ENCODE results near the gene ATP11A. TPM values are rescaled to one million over a fixed set of nuclear protein-coding genes. Genes with fewer than 3 reads are reported as not detected.

Gene ATP11A
- total RNA-seq, 3 donors from 2014 or later, result 15.5 to 28.7 (median 19.4) TPM

DNA sequence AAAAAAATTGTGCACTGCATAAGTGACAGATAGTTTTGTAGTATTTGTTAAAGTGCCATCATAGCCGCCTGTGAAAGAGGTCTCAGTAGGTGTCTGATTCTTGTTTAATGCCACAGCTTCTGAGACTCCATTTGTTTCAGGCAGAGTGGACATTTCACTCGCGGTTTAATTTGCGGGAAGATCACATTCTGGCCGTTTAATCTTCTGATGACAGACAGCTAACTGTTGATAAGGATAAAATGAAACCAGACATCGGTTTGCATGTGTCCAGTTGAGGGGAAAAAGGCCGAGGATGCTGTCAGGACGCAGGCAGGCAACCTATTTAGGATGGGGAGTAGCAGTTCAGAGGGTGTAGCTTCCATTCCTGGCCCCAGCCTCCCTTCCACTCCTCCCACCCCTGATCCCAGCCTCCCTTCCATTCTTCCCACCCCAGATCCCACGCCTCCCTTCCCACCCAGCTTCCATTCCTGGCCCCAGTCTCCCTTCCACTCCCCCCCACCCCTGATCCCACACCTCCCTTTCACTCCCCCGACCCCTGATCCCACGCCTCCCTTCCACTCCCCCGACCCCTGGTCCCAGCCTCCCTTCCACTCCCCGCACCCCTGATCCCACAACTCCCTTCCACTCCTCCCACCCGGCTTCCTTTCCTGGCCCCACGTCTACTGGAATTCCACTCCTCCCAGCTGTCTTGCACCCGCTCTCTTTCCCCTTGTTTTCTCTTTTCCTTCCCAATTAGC, 23.8 kb downstream of the ATP11A start:
- H3K36me3 ChIP-seq (ENCODE audit: low read depth), result no peaks in the 10 kb centered on the region
- H3K4me3 ChIP-seq, result no peak overlapping the region
- TF ChIP-seq, protein P1, sequence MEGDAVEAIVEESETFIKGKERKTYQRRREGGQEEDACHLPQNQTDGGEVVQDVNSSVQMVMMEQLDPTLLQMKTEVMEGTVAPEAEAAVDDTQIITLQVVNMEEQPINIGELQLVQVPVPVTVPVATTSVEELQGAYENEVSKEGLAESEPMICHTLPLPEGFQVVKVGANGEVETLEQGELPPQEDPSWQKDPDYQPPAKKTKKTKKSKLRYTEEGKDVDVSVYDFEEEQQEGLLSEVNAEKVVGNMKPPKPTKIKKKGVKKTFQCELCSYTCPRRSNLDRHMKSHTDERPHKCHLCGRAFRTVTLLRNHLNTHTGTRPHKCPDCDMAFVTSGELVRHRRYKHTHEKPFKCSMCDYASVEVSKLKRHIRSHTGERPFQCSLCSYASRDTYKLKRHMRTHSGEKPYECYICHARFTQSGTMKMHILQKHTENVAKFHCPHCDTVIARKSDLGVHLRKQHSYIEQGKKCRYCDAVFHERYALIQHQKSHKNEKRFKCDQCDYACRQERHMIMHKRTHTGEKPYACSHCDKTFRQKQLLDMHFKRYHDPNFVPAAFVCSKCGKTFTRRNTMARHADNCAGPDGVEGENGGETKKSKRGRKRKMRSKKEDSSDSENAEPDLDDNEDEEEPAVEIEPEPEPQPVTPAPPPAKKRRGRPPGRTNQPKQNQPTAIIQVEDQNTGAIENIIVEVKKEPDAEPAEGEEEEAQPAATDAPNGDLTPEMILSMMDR (IDR thresholded peaks at IDR 0.05), result no peak
- ATAC-seq, result no peak
- peaks cover 7% of the 10 kb centered on the region for H3K4me1 ChIP-seq (ENCODE audit: low read depth)
- no peak for DNase-seq
- no peaks in the 10 kb centered on the region for H3K9me3 ChIP-seq
- intact Hi-C loops (cut with DNase I, micrococcal nuclease), result no loop called here

DNA sequence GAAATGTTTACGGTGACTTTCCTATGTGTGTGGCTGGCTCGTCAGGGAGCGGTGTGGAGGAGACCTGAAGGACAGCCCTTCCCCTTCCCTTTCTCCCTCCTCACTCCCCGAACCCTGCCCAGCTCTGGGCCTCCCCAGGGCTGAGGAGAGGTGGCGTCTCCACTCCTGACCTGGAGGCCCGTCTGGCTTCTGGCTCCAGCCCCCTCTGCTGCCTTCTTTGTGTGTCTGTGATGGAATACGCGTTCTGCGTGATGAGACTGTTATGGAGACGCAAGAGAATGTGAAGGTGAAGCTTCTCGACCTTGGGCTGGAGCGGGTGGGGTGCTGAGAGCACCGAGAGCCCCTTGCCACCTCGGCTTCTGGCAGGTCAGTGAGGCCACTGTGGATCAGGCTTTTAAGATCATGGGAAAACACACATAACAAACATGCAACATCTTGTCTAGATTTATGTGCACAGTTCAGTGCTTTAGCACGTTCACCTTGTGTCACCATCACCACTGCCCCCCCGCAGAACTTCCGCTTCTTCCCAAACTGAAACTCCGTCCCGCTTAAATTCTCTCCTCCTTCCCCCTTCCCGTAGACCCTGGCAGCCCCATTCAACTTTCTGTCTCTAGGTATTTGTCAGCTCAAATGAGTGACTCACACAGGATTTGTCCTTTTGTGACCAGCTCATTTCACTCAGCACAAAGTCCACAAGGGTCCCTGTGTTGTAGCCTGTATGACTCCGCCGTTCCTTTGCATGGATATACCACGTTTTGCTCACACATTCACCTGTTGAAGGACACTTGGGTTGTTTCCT, 24.7 kb downstream of the ATP11A start:
- no peak overlapping the region for H3K4me3 ChIP-seq
- ATAC-seq, result no peak
- TF ChIP-seq, protein P1 (IDR thresholded peaks at IDR 0.05), result no peak
- intact Hi-C loops (cut with DNase I, micrococcal nuclease), result no loop called here
- no peaks in the 10 kb centered on the region for H3K9me3 ChIP-seq
- no peak for DNase-seq
- H3K4me1 ChIP-seq (ENCODE audit: low read depth), result peaks cover 7% of the 10 kb centered on the region
- H3K36me3 ChIP-seq (ENCODE audit: low read depth), result no peaks in the 10 kb centered on the region

DNA sequence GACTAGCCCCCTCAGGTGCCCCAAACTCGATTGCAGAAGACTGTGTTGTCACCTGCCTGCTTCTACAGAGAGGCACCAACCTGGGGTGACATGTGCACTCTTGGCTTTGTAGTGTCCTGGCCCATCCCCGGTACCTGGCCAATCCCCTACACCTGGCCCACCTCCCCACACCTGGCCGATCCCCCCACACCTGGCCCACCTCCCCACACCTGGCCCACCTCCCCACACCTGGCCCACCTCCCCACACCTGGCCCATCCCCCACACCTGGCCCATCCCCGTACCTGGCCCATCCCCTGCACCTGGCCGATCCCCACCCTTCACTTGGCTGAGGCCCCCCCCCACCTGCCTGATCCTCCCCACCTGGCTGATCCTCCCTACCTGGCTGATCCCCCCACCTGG, 25.4 kb downstream of the ATP11A start:
- DNase-seq (no peak), ATAC-seq (no peak)
- TF ChIP-seq, protein P1 (IDR thresholded peaks at IDR 0.05), result no peak
- no peaks in the 10 kb centered on the region for H3K36me3 ChIP-seq (ENCODE audit: low read depth)
- intact Hi-C loops (cut with DNase I, micrococcal nuclease), result no loop called here
- no peak overlapping the region for H3K4me3 ChIP-seq
- H3K4me1 ChIP-seq (ENCODE audit: low read depth), result peaks cover 7% of the 10 kb centered on the region
- no peaks in the 10 kb centered on the region for H3K9me3 ChIP-seq

DNA sequence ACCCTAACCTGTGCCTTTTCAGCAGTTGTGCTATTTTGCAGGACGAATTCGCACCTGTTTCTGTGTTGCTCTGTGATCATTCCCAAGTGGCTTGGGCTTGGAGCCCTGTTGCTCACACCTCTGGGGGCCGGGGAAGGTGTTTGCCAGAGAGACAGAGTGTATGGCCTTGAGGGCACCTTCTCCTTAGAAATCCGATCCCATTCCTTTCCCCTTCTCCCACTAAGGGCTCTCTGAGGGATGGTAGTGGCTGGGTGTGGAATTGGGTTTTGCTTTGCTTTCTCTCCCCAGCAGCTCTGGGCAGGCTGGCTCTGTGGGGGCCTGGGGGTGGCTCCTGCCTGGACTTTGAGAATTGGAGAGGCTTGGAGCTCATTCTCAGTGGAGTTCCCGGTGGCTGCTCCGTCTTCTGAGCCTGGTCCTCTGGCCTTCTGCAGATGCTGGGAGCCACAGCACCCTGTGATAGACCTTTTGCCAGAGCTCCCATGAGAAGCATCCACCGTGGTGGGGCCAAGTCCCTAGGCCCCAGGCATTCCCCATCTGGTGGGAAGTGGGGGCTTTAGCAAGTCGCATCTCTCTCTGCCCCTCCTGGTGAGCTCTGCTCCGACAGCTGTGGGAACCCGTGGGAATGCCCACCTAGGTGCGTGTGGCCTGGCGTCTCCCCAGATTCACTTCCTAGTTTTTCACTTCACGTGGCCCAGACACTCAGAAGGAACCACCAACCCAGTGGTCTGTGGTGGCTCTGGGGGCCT, 26.1 kb downstream of the ATP11A start:
- H3K4me1 ChIP-seq (ENCODE audit: low read depth), result peaks cover 7% of the 10 kb centered on the region
- H3K36me3 ChIP-seq (ENCODE audit: low read depth), result no peaks in the 10 kb centered on the region
- no peaks in the 10 kb centered on the region for H3K9me3 ChIP-seq
- H3K4me3 ChIP-seq, result no peak overlapping the region
- ATAC-seq, result no peak
- intact Hi-C loops (cut with DNase I, micrococcal nuclease), result no loop called here
- DNase-seq, result no peak
- TF ChIP-seq, protein P1 (IDR thresholded peaks at IDR 0.05), result no peak

DNA sequence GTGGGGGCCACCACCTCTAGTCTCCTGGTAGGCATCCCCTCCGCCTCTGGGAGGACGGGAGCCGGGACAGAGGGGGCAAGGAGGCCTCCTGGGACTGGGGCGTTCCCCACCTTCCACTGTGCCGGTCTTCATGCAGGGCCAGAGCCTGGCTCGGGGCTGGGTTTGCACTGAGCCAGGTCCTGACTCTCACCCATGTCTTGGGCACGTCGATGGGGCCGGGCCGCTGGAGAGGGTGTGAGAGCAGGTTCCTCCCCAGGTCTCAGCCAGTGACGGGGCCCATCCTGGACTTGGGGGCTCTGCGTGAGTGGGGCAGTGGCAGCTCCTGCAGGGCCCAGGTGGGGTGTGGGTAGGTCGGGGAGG, 26.6 kb downstream of the ATP11A start:
- H3K4me3 ChIP-seq, result no peak overlapping the region
- peaks cover 6% of the 10 kb centered on the region for H3K4me1 ChIP-seq (ENCODE audit: low read depth)
- TF ChIP-seq, protein P1 (IDR thresholded peaks at IDR 0.05), result no peak
- DNase-seq (no peak), ATAC-seq (no peak)
- H3K9me3 ChIP-seq, result no peaks in the 10 kb centered on the region
- H3K36me3 ChIP-seq (ENCODE audit: low read depth), result no peaks in the 10 kb centered on the region
- intact Hi-C loops (cut with DNase I, micrococcal nuclease), result no loop called here

Measured in mucosa of descending colon (tissue), 3 donors.